HepG2 (cell line): Measurements from ENCODE around the gene TOLLIP. TPM values are rescaled to one million over a fixed set of nuclear protein-coding genes. Genes with fewer than 3 reads are reported as not detected.

Experiments used
- ARNTL ChIP-seq: sonication (generic); formaldehyde crosslinking; IDR thresholded peaks from 2 replicates; pipeline ENCODE4 v1.4.0; 2020; ENCODE audit warnings: mild to moderate bottlenecking, missing genetic modification reagents
- ATF6 ChIP-seq: sonication (generic); formaldehyde crosslinking; conservative IDR thresholded peaks from 2 replicates; pipeline ENCODE4 v1.4.0; 2020; ENCODE audit warnings: missing genetic modification reagents
- MXD4 ChIP-seq: IDR thresholded peaks from 2 replicates; pipeline ENCODE4 v1.6.1; 2016; ENCODE audit warnings: mild to moderate bottlenecking, missing biosample characterization, missing genetic modification reagents
- NKX3-1 ChIP-seq: sonication (generic); formaldehyde crosslinking; IDR thresholded peaks from 2 replicates; pipeline ENCODE4 v1.5.0; 2020; ENCODE audit warnings: missing genetic modification reagents
- PHF21A ChIP-seq: sonication (generic); formaldehyde crosslinking; IDR thresholded peaks from 2 replicates; pipeline ENCODE4 v1.5.0; 2020; ENCODE audit warnings: mild to moderate bottlenecking, missing genetic modification reagents
- PPARG ChIP-seq: conservative IDR thresholded peaks from 2 replicates; pipeline ENCODE4 v1.6.1; 2016; ENCODE audit warnings: missing biosample characterization, missing genetic modification reagents
- TCF7L2 ChIP-seq: IDR thresholded peaks from 2 replicates; pipeline ENCODE4 v1.6.1; 2011; ENCODE audit warnings: mild to moderate bottlenecking, low read depth, low read length, moderate library complexity
- UBTF ChIP-seq: sonication (generic); formaldehyde crosslinking; IDR thresholded peaks from 2 replicates; pipeline ENCODE4 v1.4.0; 2020; ENCODE audit warnings: mild to moderate bottlenecking, missing genetic modification reagents
- ZNF496 ChIP-seq: sonication (generic); formaldehyde crosslinking; IDR thresholded peaks from 2 replicates; pipeline ENCODE4 v1.8.1; 2023; ENCODE audit warnings: mild to moderate bottlenecking, moderate library complexity, missing genetic modification reagents; ENCODE audit not compliant: insufficient replicate concordance
- ZNF543 ChIP-seq: sonication (generic); formaldehyde crosslinking; IDR thresholded peaks from 2 replicates; pipeline ENCODE4 v1.4.0; 2020; ENCODE audit warnings: mild to moderate bottlenecking, missing genetic modification reagents
- polyA plus RNA-seq, 8 experiments: library from polyadenylated mRNA; depleted of rRNA in 3 of 8; stranded (reverse) in 7 of 8; unstranded in 1 of 8; fragments of >200 nt; fragmentation: Illumina TruSeq in 4 of 8; extraction: Trizol in 4 of 8; gene quantifications; 2 replicates each; pipeline versions ENCODE4 v1.2.1 to v1.2.3, GENCODE V29; 2011 to 2016; ENCODE audit warnings: low read depth in 4 of 8, missing spikeins in 1 of 8, mixed read lengths in 1 of 8; ENCODE audit not compliant: insufficient read depth in 1 of 8
- total RNA-seq, 5 experiments: library from RNA; depleted of rRNA; stranded (reverse); fragments of >200 nt; fragmentation: Illumina TruSeq; extraction: Trizol; gene quantifications; 2 replicates each; pipeline ENCODE4 v1.2.3, GENCODE V29; 2016; ENCODE audit warnings: low read depth in 1 of 5
- TF ChIP-seq, protein P1 (sequence below): sonication (generic); formaldehyde crosslinking; IDR thresholded peaks from 2 replicates; pipeline ENCODE4 v1.4.0; 2020; ENCODE audit warnings: missing genetic modification reagents
- TF ChIP-seq, protein P2 (sequence below): sonication (generic); formaldehyde crosslinking; IDR thresholded peaks from 2 replicates; pipeline ENCODE4 v1.4.0; 2020; ENCODE audit warnings: missing genetic modification reagents, borderline replicate concordance
- TF ChIP-seq, protein P3 (sequence below): fragments of 450-650 bp; IDR thresholded peaks from 2 replicates; pipeline ENCODE4 v1.6.1; 2016

The TOLLIP gene
- total and polyA plus RNA-seq, 2 of the 13 experiments (the other 11 are each of a cell fraction or from before 2014, with no cell fraction given) = 25.9 to 47.5 TPM

DNA sequence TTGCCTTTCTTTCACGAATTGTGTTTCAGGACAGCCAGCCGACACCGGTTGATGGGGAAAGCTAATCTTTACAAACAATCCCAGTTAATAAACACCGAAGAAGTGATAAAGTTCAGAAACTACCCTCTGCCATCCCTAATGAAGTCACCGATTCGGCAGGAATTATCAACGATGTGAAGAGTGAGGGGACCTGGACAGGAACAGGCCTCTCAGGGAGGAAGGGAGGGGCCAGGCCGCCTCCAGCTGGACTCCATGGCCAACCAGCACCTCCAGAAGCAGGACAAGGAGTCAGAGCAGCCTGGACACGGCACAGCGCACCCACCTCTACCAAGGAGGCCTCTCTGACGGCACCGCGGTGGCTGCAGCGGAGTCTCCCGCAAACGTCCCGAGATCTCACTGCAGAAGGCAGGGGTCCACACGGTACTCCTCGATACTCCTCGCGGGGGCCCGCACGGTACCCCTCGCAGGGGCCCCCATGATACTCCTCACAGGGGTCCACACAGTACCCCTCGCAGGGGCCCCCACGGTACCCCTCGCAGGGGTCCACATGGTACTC is 3.9 kb downstream of the TOLLIP start (continued):
- TF ChIP-seq, protein P1, sequence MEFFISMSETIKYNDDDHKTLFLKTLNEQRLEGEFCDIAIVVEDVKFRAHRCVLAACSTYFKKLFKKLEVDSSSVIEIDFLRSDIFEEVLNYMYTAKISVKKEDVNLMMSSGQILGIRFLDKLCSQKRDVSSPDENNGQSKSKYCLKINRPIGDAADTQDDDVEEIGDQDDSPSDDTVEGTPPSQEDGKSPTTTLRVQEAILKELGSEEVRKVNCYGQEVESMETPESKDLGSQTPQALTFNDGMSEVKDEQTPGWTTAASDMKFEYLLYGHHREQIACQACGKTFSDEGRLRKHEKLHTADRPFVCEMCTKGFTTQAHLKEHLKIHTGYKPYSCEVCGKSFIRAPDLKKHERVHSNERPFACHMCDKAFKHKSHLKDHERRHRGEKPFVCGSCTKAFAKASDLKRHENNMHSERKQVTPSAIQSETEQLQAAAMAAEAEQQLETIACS (CRISPR knock-in tag) = no peak
- no peak for TF ChIP-seq ARNTL (CRISPR knock-in tag)
- no peak for TF ChIP-seq MXD4
- TF ChIP-seq TCF7L2 = no peak
- TF ChIP-seq, protein P2, sequence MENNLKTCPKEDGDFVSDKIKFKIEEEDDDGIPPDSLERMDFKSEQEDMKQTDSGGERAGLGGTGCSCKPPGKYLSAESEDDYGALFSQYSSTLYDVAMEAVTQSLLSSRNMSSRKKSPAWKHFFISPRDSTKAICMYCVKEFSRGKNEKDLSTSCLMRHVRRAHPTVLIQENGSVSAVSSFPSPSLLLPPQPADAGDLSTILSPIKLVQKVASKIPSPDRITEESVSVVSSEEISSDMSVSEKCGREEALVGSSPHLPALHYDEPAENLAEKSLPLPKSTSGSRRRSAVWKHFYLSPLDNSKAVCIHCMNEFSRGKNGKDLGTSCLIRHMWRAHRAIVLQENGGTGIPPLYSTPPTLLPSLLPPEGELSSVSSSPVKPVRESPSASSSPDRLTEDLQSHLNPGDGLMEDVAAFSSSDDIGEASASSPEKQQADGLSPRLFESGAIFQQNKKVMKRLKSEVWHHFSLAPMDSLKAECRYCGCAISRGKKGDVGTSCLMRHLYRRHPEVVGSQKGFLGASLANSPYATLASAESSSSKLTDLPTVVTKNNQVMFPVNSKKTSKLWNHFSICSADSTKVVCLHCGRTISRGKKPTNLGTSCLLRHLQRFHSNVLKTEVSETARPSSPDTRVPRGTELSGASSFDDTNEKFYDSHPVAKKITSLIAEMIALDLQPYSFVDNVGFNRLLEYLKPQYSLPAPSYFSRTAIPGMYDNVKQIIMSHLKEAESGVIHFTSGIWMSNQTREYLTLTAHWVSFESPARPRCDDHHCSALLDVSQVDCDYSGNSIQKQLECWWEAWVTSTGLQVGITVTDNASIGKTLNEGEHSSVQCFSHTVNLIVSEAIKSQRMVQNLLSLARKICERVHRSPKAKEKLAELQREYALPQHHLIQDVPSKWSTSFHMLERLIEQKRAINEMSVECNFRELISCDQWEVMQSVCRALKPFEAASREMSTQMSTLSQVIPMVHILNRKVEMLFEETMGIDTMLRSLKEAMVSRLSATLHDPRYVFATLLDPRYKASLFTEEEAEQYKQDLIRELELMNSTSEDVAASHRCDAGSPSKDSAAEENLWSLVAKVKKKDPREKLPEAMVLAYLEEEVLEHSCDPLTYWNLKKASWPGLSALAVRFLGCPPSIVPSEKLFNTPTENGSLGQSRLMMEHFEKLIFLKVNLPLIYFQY (CRISPR knock-in tag) = no peak
- no peak for TF ChIP-seq PPARG (CRISPR knock-in tag)
- TF ChIP-seq NKX3-1 (CRISPR knock-in tag) = no peak
- TF ChIP-seq, protein P3, sequence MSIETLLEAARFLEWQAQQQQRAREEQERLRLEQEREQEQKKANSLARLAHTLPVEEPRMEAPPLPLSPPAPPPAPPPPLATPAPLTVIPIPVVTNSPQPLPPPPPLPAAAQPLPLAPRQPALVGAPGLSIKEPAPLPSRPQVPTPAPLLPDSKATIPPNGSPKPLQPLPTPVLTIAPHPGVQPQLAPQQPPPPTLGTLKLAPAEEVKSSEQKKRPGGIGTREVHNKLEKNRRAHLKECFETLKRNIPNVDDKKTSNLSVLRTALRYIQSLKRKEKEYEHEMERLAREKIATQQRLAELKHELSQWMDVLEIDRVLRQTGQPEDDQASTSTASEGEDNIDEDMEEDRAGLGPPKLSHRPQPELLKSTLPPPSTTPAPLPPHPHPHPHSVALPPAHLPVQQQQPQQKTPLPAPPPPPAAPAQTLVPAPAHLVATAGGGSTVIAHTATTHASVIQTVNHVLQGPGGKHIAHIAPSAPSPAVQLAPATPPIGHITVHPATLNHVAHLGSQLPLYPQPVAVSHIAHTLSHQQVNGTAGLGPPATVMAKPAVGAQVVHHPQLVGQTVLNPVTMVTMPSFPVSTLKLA = no peak
- 0 out of 2 replicates have a peak, but pooled peaks have one; percentile 35 for TF ChIP-seq UBTF
- TF ChIP-seq ATF6 = no peak
- 0 out of 2 replicates have a peak, but pooled peaks have one; percentile 43 for TF ChIP-seq ZNF543
- no peak for TF ChIP-seq ZNF496 (CRISPR knock-in tag)
- 0 out of 2 replicates have a peak, but pooled peaks have one; percentile 31 for TF ChIP-seq PHF21A (CRISPR knock-in tag)
